SW480 (cell line): Measurements from ENCODE around the gene NTF3.

ENCODE experiments used
- DNase-seq: peaks from one replicate; pipeline ENCODE4 v3.0.0-alpha.2; 2016; ENCODE audit warnings: low spot score

NTF3 gene

GRCh38 chr12:5456906-5457305 lies 25.0 kb downstream of the NTF3 start:
- DNase-seq: peak; percentile 43

DNA sequence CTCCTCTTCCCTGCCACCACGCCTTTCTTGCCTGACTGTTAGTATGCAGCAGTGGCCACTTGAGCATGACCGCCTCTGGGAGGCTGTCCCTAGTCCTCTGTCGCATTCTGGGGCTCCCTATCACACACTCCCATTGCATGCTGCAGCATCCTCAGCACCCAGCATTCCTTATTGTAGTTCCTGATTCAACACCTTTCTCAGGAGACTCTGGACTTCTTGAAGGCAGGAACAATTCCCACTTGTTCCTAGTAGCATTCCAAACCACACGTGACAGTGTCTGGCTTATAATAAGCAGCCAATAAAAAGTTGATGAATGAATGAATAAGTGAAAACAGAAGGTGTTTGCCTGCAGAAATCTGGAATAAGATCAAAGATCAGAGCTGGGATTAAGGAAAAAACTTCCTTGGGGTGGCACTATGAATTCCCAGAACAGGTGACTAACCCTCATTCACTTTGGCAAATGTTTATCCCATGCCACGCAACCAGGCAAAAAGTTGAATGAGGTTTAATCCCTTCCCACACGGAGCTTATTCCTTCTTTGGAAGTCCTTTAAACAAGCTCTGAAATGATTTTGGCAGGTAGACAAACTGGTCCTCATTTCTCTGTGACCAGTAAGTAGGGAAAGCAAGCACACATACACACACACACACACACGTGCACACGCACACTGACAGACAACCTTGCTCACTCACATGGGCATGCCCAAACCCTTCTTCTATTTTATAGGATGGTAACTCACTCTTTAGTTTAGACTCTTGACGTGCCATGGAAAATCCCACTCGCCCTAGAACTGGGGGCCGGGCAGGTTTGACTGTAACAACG lies 26.5 kb downstream of the NTF3 start:
- DNase-seq: no peak

- DNase-seq: no peak
Measured at GRCh38 chr12:5459051-5459782, 27.3 kb downstream of the NTF3 start.

- no peak for DNase-seq
Measured at GRCh38 chr12:5460817-5461216, 28.9 kb downstream of the NTF3 start.

DNA sequence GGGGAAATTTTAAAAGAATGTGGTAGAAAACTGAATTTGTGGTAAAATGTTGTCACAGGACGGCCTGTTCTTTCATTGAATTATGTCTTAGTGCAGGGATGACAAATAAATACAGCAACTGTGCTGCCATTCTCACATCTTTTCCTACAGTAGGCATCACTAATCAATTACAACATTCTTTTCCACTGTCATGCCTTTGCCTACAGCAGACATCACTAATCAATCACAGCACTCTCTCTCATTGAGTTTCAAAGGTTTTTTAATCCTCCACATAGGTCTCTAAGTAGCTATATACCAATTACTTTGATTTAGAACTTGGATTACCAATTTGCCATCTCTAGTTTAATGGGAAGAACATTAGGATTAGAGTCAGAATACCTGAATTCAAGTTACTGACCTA lies 30.1 kb downstream of the NTF3 start:
- no peak for DNase-seq

GRCh38 chr12:5464096-5464495 lies 32.2 kb downstream of the NTF3 start:
- DNase-seq: no peak

GRCh38 chr12:5465384-5465783 lies 33.5 kb downstream of the NTF3 start:
- DNase-seq: no peak

GRCh38 chr12:5466521-5466960 lies 34.6 kb downstream of the NTF3 start:
- no peak for DNase-seq

- DNase-seq: no peak
Measured at GRCh38 chr12:5467931-5468330, 36.0 kb downstream of the NTF3 start.

GRCh38 chr12:5470221-5470620 lies 38.3 kb downstream of the NTF3 start:
- DNase-seq: no peak

DNA sequence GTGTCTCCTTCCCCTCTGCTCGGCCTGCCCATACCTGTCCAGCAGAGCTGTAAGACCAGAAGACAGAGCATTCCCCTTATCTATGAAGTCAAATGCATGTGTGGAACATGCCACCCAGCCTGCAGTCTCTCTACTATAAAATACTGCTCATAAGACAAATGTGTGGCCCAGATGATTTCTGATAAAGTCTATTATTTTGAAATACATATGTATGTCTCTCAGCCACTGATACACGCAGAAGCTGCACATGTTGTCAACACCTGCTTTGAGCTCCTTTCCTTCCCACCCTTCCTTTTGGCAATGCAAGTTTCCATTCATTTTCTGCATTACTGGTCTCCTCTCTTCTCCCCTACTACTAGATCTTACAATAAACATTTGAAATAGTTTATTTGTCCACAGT lies 38.8 kb downstream of the NTF3 start:
- no peak for DNase-seq

- no peak for DNase-seq
Measured at GRCh38 chr12:5473076-5473782, 41.3 kb downstream of the NTF3 start.

DNA sequence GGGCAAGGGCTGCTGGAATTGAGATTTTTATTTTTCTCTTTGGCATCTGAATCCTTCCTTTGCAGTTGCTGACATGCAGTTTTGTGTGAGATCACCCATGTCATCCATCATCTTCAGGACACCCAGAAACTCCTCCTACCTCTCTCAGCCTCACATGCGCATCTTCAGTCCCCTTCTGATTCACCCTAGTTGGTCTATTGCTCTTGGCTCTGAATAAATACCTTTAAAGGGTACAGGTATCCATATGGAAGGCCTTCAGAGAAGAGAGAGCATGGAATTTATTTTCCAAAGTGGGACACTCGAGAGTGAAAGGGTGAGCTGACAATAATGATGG lies 41.8 kb downstream of the NTF3 start:
- no peak for DNase-seq

DNA sequence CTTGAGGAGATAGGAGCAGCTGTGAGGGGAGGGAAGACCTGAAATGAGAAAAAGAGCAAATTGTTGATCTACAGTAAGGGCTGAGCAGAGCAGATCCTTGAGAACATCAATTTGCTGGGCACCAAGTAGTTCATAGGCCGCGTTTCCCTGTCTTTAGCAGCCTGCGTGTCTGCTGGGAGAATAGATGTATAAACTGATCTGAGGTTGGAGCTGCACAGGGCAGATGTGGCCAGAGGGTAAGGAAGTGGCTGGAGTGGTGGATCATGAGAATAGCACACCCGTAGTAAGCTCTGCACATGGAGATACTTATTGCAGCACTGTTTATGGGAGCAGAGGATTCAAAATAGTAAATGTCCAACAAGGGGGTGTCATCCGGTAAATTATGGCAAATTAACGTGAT lies 44.4 kb downstream of the NTF3 start:
- no peak for DNase-seq

DNA sequence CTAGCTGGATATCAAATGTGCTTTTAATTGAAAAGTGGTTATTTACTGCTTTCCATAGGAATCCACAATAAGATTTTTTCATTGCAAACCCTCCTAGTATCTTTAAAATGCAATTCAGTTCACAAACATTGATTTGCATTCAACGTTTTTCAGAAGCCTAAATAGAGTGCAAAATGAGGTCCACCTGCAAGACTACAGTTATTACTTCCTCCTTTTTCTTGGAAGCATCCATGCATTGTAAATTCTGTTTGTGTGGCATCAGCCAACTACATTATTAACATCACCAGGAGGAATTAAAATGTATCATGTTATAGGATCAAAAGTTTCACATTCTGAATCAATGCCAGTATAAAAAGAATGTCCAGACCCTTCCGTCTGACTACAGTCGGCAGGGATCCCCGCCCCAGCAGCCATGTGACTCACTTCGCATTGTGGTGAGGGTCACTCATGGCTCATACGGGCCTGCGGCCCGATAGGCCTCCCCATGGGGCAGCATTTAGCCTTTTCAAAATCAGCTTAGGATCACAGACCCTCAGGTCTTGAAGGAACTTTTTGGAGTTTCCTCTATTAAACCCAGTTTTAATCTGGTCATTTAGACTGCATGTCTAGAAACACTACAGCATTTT lies 46.3 kb downstream of the NTF3 start:
- DNase-seq: no peak

- DNase-seq: no peak
Measured at GRCh38 chr12:5479761-5480160, 47.9 kb downstream of the NTF3 start.

GRCh38 chr12:5480218-5480937 lies 48.5 kb downstream of the NTF3 start:
- no peak for DNase-seq

- no peak for DNase-seq
Measured at GRCh38 chr12:5480938-5481303, 49.0 kb downstream of the NTF3 start.

DNA sequence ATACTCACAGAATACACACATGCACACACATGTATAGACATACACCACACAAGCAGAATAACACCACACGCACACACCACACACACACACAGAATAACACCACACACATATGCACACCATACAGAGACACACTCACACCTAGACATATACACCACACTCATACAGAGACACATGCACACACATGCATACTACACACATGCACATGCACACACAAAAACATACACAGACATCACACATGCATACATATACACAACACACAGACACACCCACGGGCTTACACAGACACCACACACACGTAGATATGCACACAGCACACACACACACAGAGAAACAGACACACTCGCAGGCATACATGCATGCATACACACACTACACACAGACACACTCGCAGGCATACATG lies 49.7 kb downstream of the NTF3 start:
- no peak for DNase-seq

DNA sequence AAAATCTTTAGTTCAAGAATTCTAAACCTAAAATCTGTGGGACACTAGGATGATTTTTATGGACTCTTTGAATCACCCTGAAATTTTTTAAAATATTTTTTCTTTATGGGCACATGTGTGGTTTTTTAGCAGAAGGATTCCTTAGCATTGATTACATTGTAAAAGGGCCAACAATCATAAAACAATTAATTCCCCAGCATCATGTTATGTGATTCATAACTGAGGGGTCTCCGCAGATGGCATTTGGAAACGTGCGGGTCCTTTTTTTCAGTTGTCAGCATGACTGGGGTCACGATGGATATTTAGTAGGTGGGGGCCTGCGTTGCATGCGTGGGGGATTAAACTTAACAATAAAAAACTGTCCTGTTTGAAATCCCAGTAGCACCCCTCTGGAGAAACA lies 52.5 kb downstream of the NTF3 start:
- DNase-seq: no peak

GRCh38 chr12:5485454-5485853 lies 53.5 kb downstream of the NTF3 start:
- DNase-seq: no peak

DNA sequence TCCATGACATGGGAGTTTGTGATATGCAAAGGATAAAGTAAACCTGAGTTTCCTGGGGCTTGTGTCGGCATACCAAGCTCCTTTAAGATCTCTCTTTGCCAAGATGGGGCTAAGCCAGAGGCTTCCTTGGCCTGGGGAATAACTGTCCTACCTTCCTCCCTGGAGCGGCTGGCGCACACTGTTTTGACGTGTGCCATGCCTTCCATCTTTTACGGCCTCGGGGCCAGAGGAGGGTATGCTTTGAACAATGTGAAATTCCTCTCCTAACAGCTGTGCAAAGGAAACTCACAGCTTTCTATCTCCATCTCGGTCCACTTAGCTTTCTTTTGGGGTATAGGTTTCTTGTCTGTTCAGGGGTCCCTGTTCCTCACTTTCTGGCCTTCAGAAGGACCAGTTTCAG lies 55.2 kb downstream of the NTF3 start:
- DNase-seq: no peak
